OCI-LY3 (cell line): Measurements from ENCODE around the gene S1PR3.

Source experiments
- H2AFZ ChIP-seq: fragments of 200-600, 300-600 bp; shearing (Covaris generic); 2 replicates; pipeline ENCODE4 v1.6.0; 2014; ENCODE audit warnings: antibody characterized with exemption, low read depth, low read length
- H3K27ac ChIP-seq: fragments of 200-600, 300-600 bp; sonication (generic); 2 replicates; pipeline ENCODE4 v1.5.1; 2014; ENCODE audit warnings: mild to moderate bottlenecking, low read length, moderate library complexity, mixed read lengths
- H3K27me3 ChIP-seq: fragments of 200-600, 300-600 bp; sonication (generic); 2 replicates; pipeline ENCODE4 v1.6.1; 2014; ENCODE audit warnings: low read depth, low read length, mixed read lengths
- H3K36me3 ChIP-seq: fragments of 200-600, 300-600 bp; sonication (generic); replicated peaks from 2 replicates; pipeline ENCODE3; 2014; ENCODE audit warnings: low read depth, low read length, mixed read lengths
- H3K4me1 ChIP-seq: fragments of 300-600, 200-600 bp; sonication (generic); 2 replicates; pipeline ENCODE4 v1.6.1; 2014; ENCODE audit warnings: low read length, mixed read lengths
- H3K4me2 ChIP-seq: fragments of 200-600, 300-600 bp; sonication (generic); 2 replicates; pipeline ENCODE4 v1.6.1; 2014; ENCODE audit warnings: low read length, mixed read lengths
- H3K4me3 ChIP-seq: fragments of 300-600, 200-600 bp; sonication (generic); 2 replicates; pipeline ENCODE4 v1.5.1; 2014; ENCODE audit warnings: antibody characterized with exemption, mild to moderate bottlenecking, low read length, moderate library complexity
- H3K79me2 ChIP-seq: fragments of 300-600, 200-600 bp; shearing (Covaris generic); 2 replicates; pipeline ENCODE4 v1.6.1; 2014; ENCODE audit warnings: mild to moderate bottlenecking, low read length, mixed read lengths
- H3K9ac ChIP-seq: fragments of 300-600, 200-600 bp; shearing (Covaris generic); 2 replicates; pipeline ENCODE4 v1.6.0; 2014; ENCODE audit warnings: mild to moderate bottlenecking, low read length, moderate library complexity
- H3K9me3 ChIP-seq: fragments of 200-600, 300-600 bp; shearing (Covaris generic); 2 replicates; pipeline ENCODE4 v1.6.1; 2014; ENCODE audit warnings: low read length, mixed read lengths; ENCODE audit not compliant: insufficient read depth
- H4K20me1 ChIP-seq: fragments of 200-600, 300-600 bp; sonication (generic); 2 replicates; pipeline ENCODE4 v1.6.1; 2016; ENCODE audit warnings: low read length, mixed read lengths; ENCODE audit not compliant: insufficient read depth
- CTCF ChIP-seq: fragments of 200-600, 300-600 bp; sonication (generic); IDR thresholded peaks from 2 replicates; pipeline ENCODE4 v1.5.1; 2014; ENCODE audit warnings: antibody characterized with exemption, low read length, low read depth
- EZH2phosphoT487 ChIP-seq: fragments of 200-600 bp; shearing (Covaris generic); IDR thresholded peaks from 2 replicates; pipeline ENCODE4 v1.6.1; 2018; ENCODE audit warnings: antibody characterized with exemption, mixed run types, low read depth

The S1PR3 gene

GRCh38 chr9:89022001-89022759 is 30.9 kb downstream of the S1PR3 start:
- Histone ChIP-seq H3K79me2 (no peaks in the 10 kb centered on the region), H3K27ac (no peak overlapping the region), H3K9ac (no peak overlapping the region), H2AFZ (no peak overlapping the region), H3K9me3 (no peaks in the 10 kb centered on the region), H3K4me1 (no peaks in the 10 kb centered on the region), H3K4me2 (no peak overlapping the region), H3K36me3 (no peaks in the 10 kb centered on the region), H3K4me3 (no peak overlapping the region), H3K27me3 (no peaks in the 10 kb centered on the region), H4K20me1 (no peaks in the 10 kb centered on the region)
- TF ChIP-seq CTCF = no peak
- TF ChIP-seq EZH2phosphoT487 = no peak

- TF ChIP-seq CTCF (no peak), EZH2phosphoT487 (no peak)
- H2AFZ ChIP-seq = no peak overlapping the region
- no peaks in the 10 kb centered on the region for H3K79me2 ChIP-seq
- H3K9ac ChIP-seq = no peak overlapping the region
- no peak overlapping the region for H3K4me2 ChIP-seq
- H4K20me1 ChIP-seq = no peaks in the 10 kb centered on the region
- no peaks in the 10 kb centered on the region for H3K4me1 ChIP-seq
- H3K27me3 ChIP-seq = no peaks in the 10 kb centered on the region
- H3K36me3 ChIP-seq = no peaks in the 10 kb centered on the region
- H3K4me3 ChIP-seq = no peak overlapping the region
- no peaks in the 10 kb centered on the region for H3K9me3 ChIP-seq
- H3K27ac ChIP-seq = no peak overlapping the region
Measured at GRCh38 chr9:89022902-89023301, 31.6 kb downstream of the S1PR3 start.

DNA sequence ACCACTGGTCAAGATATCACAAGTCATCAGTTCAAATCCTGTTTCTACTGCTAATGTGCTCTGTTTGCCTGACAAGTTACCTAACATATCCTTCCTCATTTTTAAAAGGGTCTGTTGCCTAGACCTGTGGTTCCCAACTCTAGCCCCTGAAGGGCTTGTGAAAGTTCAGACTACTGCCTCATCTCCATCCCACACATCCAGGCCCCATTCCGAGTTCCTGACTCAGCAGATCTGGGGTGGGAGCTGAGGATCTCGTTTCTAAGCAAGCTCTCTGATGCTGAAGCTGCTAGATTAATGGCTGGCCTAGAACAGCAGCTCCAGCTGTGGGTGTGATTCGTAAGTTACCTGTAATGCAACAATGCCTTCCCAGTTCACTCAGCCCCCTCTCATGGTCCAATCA is 32.5 kb downstream of the S1PR3 start:
- TF ChIP-seq EZH2phosphoT487 (no peak), CTCF (no peak)
- H3K27me3 ChIP-seq = no peaks in the 10 kb centered on the region
- H3K4me1 ChIP-seq = no peaks in the 10 kb centered on the region
- no peaks in the 10 kb centered on the region for H3K36me3 ChIP-seq
- no peaks in the 10 kb centered on the region for H3K9me3 ChIP-seq
- no peak overlapping the region for H3K9ac ChIP-seq
- H3K4me2 ChIP-seq = no peak overlapping the region
- no peak overlapping the region for H3K27ac ChIP-seq
- H4K20me1 ChIP-seq = no peaks in the 10 kb centered on the region
- H3K4me3 ChIP-seq = no peak overlapping the region
- no peak overlapping the region for H2AFZ ChIP-seq
- no peaks in the 10 kb centered on the region for H3K79me2 ChIP-seq

DNA sequence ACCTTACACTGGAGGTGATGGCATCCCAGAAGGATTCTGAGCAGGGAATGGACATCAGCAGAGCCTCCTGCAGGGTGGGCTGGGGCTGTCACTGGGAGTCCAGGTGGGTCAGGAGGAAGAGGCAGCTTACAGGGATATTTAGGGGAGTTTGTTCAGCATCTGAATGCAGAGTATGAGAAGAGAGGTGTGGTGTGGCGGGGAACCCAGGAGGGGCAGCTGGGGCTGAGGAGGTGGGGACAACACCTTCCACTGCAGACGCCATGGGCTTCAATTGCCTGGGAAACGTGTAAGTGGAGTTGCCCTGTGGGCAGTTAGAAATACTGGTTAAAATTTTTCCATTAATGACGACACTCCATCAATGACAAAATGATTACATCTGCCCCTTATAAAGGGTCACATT is 33.5 kb downstream of the S1PR3 start:
- Histone ChIP-seq H3K4me1 (no peaks in the 10 kb centered on the region), H3K4me2 (no peak overlapping the region), H3K27me3 (no peaks in the 10 kb centered on the region), H3K79me2 (no peaks in the 10 kb centered on the region), H3K9ac (no peak overlapping the region), H3K27ac (no peak overlapping the region), H3K9me3 (no peaks in the 10 kb centered on the region), H2AFZ (no peak overlapping the region), H3K36me3 (no peaks in the 10 kb centered on the region), H4K20me1 (no peaks in the 10 kb centered on the region), H3K4me3 (no peak overlapping the region)
- TF ChIP-seq CTCF (no peak), EZH2phosphoT487 (no peak)
